ENCODE measurements around the gene MATN1. TPM values are rescaled to one million over a fixed set of nuclear protein-coding genes. Genes with fewer than 3 reads are reported as not detected.

The MATN1 gene
- polyA plus RNA-seq, 2 of the 4 experiments (the other 2 are of a cell fraction): 0.05 to 0.17 TPM

GRCh38 chr1:30715216-30715615, 8.2 kb downstream of the MATN1 start:
- CTCF ChIA-PET: interaction anchor here (0.6 to 1.7 kb wide), 4 partner anchors 335 to 1479 kb away, joined by 4 read pairs; partner anchors contain the start of gene PTPRU
- no peak for ATAC-seq
- no peak overlapping the region for H3K27ac ChIP-seq
- FAIRE-seq: no peak
- no peak overlapping the region for H3K4me2 ChIP-seq
- peak in 1 of 2 experiments; percentile 38 for DNase-seq (ENCODE audit: low read depth in 1 of 2, low spot score in 1 of 2)
- TF ChIP-seq RFX5 (IDR thresholded peaks at IDR 0.05) (no peak), SREBF2 (IDR thresholded peaks at IDR 0.05) (no peak), EHMT2 (IDR thresholded peaks at IDR 0.05; ENCODE audit: low read depth) (no peak)
- TF ChIP-seq, protein P1, sequence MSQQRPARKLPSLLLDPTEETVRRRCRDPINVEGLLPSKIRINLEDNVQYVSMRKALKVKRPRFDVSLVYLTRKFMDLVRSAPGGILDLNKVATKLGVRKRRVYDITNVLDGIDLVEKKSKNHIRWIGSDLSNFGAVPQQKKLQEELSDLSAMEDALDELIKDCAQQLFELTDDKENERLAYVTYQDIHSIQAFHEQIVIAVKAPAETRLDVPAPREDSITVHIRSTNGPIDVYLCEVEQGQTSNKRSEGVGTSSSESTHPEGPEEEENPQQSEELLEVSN (IDR thresholded peaks at IDR 0.05; ENCODE audit: borderline replicate concordance, low read depth): no peak
- TF ChIP-seq, protein P2, sequence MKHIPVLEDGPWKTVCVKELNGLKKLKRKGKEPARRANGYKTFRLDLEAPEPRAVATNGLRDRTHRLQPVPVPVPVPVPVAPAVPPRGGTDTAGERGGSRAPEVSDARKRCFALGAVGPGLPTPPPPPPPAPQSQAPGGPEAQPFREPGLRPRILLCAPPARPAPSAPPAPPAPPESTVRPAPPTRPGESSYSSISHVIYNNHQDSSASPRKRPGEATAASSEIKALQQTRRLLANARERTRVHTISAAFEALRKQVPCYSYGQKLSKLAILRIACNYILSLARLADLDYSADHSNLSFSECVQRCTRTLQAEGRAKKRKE (CRISPR knock-in tag; IDR thresholded peaks at IDR 0.05; ENCODE audit: low read depth): no peak
- H3K4me1 ChIP-seq: peaks cover 5% of the 10 kb centered on the region; the same call in 2 of the 3 replicates
- POLR2A ChIA-PET: no interaction called here
- H3K9me3 ChIP-seq: 0 out of 3 replicates have a peak, but pooled peaks cover 2% of the 10 kb centered on the region
- 88% methylated on average over 2 of the region's 2 CpGs for WGBS (ENCODE audit: missing lambda C conversion rate)
- no peak overlapping the region for H3K4me3 ChIP-seq

- Histone ChIP-seq H3K4me2 (no peak overlapping the region), H3K27ac (no peak overlapping the region), H3K4me3 (no peak overlapping the region), H3K9me3 (0 out of 3 replicates have a peak, but pooled peaks cover 2% of the 10 kb centered on the region), H3K4me1 (peaks cover 3% of the 10 kb centered on the region; the same call in 2 of the 3 replicates)
- DNase-seq (ENCODE audit: low read depth in 1 of 2, low spot score in 1 of 2) (no peak), FAIRE-seq (no peak), ATAC-seq (no peak)
- ChIA-PET CTCF (interaction anchor here (0.6 to 1.7 kb wide), 4 partner anchors 335 to 1478 kb away, joined by 4 read pairs; partner anchors contain the start of gene PTPRU), POLR2A (no interaction called here)
- TF ChIP-seq USF2 (IDR thresholded peaks at IDR 0.05): no peak
- TF ChIP-seq CBX2 (IDR thresholded peaks at IDR 0.05; ENCODE audit: borderline replicate concordance, low read depth): no peak
- no peak for TF ChIP-seq RAD21 (conservative IDR thresholded peaks at IDR 0.05 in 1 of 2, IDR thresholded peaks at IDR 0.05 in 1 of 2)
- TF ChIP-seq RFX5 (IDR thresholded peaks at IDR 0.05): no peak
- no peak for TF ChIP-seq MYC (IDR thresholded peaks at IDR 0.05; ENCODE audit: borderline replicate concordance, low read length)
- TF ChIP-seq NPAS2 (CRISPR knock-in tag; IDR thresholded peaks at IDR 0.05; ENCODE audit: borderline replicate concordance): no peak
- TF ChIP-seq, protein P3, sequence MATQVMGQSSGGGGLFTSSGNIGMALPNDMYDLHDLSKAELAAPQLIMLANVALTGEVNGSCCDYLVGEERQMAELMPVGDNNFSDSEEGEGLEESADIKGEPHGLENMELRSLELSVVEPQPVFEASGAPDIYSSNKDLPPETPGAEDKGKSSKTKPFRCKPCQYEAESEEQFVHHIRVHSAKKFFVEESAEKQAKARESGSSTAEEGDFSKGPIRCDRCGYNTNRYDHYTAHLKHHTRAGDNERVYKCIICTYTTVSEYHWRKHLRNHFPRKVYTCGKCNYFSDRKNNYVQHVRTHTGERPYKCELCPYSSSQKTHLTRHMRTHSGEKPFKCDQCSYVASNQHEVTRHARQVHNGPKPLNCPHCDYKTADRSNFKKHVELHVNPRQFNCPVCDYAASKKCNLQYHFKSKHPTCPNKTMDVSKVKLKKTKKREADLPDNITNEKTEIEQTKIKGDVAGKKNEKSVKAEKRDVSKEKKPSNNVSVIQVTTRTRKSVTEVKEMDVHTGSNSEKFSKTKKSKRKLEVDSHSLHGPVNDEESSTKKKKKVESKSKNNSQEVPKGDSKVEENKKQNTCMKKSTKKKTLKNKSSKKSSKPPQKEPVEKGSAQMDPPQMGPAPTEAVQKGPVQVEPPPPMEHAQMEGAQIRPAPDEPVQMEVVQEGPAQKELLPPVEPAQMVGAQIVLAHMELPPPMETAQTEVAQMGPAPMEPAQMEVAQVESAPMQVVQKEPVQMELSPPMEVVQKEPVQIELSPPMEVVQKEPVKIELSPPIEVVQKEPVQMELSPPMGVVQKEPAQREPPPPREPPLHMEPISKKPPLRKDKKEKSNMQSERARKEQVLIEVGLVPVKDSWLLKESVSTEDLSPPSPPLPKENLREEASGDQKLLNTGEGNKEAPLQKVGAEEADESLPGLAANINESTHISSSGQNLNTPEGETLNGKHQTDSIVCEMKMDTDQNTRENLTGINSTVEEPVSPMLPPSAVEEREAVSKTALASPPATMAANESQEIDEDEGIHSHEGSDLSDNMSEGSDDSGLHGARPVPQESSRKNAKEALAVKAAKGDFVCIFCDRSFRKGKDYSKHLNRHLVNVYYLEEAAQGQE (IDR thresholded peaks at IDR 0.05): no peak
- no peak for TF ChIP-seq MAZ (IDR thresholded peaks at IDR 0.05; ENCODE audit: borderline replicate concordance, low read depth, low read length)
- no peak for TF ChIP-seq CHD4 (IDR thresholded peaks at IDR 0.05; ENCODE audit: borderline replicate concordance)
- TF ChIP-seq FOSL2 (IDR thresholded peaks at IDR 0.05): no peak
- TF ChIP-seq FOSL2 (CRISPR knock-in tag; IDR thresholded peaks at IDR 0.05): no peak
- TF ChIP-seq SREBF2 (IDR thresholded peaks at IDR 0.05): no peak
- WGBS (ENCODE audit: missing lambda C conversion rate): 81% methylated on average over 7 of the region's 8 CpGs
Measured at GRCh38 chr1:30714536-30715090, 8.8 kb downstream of the MATN1 start.

DNA sequence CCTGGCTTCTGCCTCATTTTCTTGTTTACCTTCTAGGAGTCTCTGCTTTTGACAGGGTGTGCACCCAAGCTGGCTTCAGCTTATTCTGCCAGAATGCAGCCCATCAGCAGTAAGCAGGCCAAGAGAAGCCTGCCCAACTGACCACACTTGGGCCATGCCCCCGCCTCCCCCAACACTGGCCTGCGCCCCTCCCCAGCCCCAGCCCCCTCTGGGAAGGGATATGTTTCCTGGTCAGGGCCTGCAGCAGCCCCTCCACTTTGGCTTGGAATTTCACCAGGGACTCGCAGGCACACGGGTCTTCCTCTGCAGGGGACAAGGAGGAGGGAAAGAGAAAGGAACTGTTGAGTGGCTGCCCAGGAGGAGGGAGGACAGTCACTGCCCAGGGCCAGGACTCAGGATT, 9.4 kb downstream of the MATN1 start:
- H3K4me2 ChIP-seq: no peak overlapping the region
- WGBS (ENCODE audit: missing lambda C conversion rate): no CpG with 5 or more reads among the region's 4 CpGs
- no peak for ATAC-seq
- FAIRE-seq: no peak
- H3K4me3 ChIP-seq: no peak overlapping the region
- CTCF ChIA-PET: no interaction called here
- H3K9me3 ChIP-seq: 0 out of 3 replicates have a peak, but pooled peaks cover 2% of the 10 kb centered on the region
- H3K4me1 ChIP-seq: no peaks in the 10 kb centered on the region
- DNase-seq (ENCODE audit: low read depth in 1 of 2, low spot score in 1 of 2): no peak
- no peak overlapping the region for H3K27ac ChIP-seq
- POLR2A ChIA-PET: no interaction called here
- TF ChIP-seq, protein P4, sequence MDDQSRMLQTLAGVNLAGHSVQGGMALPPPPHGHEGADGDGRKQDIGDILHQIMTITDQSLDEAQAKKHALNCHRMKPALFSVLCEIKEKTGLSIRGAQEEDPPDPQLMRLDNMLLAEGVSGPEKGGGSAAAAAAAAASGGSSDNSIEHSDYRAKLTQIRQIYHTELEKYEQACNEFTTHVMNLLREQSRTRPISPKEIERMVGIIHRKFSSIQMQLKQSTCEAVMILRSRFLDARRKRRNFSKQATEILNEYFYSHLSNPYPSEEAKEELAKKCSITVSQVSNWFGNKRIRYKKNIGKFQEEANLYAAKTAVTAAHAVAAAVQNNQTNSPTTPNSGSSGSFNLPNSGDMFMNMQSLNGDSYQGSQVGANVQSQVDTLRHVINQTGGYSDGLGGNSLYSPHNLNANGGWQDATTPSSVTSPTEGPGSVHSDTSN (IDR thresholded peaks at IDR 0.05): no peak
- no peak for TF ChIP-seq MAZ (IDR thresholded peaks at IDR 0.05; ENCODE audit: borderline replicate concordance, low read depth, low read length)
- no peak for TF ChIP-seq PHF8 (IDR thresholded peaks at IDR 0.05; ENCODE audit: borderline replicate concordance, low read depth)
- no peak for TF ChIP-seq SREBF2 (IDR thresholded peaks at IDR 0.05)
- TF ChIP-seq CEBPB (IDR thresholded peaks at IDR 0.05): no peak
- TF ChIP-seq ELK1 (IDR thresholded peaks at IDR 0.05; ENCODE audit: low read depth, low read length): no peak
- no peak for TF ChIP-seq TP53 (CRISPR knock-in tag; IDR thresholded peaks at IDR 0.05)
- no peak for TF ChIP-seq HMGXB4 (CRISPR knock-in tag; IDR thresholded peaks at IDR 0.05; ENCODE audit: borderline replicate concordance)
- no peak for TF ChIP-seq CBX2 (IDR thresholded peaks at IDR 0.05; ENCODE audit: borderline replicate concordance, low read depth)
